Body of pancreas (tissue), 4 donors: Measurements from ENCODE around the gene NRGN.
A peak's percentile ranks its signal among the peaks of the same experiment; 100 is the strongest.

Experiments
- POLR2A ChIP-seq, 3 donors: fragments of 450-650 bp; IDR thresholded peaks; one replicate each; pipeline ENCODE4 v1.6.1; 2016; ENCODE audit warnings: antibody characterized with exemption in 3 of 3, mild to moderate bottlenecking in 2 of 3
- TF ChIP-seq, protein P1 (sequence below), 7 experiments: fragments of 450-650 bp in 4 of 7; fragments of 200-600 bp in 3 of 7; sonication (generic) in 3 of 7; IDR thresholded peaks; one replicate each; pipeline ENCODE4 v1.5.1; 2016 to 2019; ENCODE audit warnings: antibody characterized with exemption in 7 of 7

DNA sequence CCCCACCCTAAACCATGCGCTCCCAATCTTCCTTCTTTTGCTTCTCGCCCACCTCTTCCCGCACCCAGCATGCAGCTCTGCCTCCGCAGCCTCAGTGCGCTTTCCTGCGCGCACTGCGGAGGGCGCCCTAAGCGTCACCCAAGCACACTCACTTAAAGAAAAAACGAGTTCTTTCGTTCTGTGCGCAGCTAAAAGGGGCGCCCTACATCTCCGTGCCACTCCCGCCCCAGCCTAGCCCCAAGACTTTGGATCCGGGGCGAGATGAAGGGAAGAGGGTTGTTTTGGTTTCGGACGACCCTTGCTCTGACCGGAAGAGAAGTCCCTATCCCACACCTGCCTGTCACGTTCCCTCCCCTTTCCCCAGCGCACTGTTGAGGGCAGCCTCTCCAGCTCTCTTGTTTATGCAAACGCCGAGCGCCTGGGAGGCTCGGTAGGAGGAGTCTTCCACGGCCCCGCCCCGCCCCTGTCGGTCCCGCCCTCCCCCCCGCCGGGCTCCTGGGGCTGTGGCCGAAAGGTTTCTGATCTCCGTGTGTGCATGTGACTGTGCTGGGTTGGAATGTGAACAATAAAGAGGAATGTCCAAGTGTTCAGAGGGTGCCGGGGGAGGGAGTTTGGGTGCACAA, 7.0 kb downstream of the NRGN start:
- TF ChIP-seq, protein P1, sequence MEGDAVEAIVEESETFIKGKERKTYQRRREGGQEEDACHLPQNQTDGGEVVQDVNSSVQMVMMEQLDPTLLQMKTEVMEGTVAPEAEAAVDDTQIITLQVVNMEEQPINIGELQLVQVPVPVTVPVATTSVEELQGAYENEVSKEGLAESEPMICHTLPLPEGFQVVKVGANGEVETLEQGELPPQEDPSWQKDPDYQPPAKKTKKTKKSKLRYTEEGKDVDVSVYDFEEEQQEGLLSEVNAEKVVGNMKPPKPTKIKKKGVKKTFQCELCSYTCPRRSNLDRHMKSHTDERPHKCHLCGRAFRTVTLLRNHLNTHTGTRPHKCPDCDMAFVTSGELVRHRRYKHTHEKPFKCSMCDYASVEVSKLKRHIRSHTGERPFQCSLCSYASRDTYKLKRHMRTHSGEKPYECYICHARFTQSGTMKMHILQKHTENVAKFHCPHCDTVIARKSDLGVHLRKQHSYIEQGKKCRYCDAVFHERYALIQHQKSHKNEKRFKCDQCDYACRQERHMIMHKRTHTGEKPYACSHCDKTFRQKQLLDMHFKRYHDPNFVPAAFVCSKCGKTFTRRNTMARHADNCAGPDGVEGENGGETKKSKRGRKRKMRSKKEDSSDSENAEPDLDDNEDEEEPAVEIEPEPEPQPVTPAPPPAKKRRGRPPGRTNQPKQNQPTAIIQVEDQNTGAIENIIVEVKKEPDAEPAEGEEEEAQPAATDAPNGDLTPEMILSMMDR (IDR thresholded peaks at IDR 0.05) = peak in 6 of 7 experiments; percentile 14 to 66 (median 44)
- peak; percentile 46 to 80 (median 80) for TF ChIP-seq POLR2A (IDR thresholded peaks at IDR 0.05)
